Activated gamma-delta T cell (primary cell): Measurements from ENCODE around the gene RITA1.
A peak's percentile ranks its signal among the peaks of the same experiment; 100 is the strongest.
"Not testable (repeated sequence)": the region's sequence is repeated elsewhere in the genome, so short reads cannot be mapped to it uniquely, and the experiment has no call there.

Experiments used
- DNase-seq: peaks from one replicate; lab custom pipeline; 2025; lab: John Stamatoyannopoulos, UW
- total RNA-seq, 2 donors: gene quantifications; one replicate each; lab custom pipeline; 2026; lab: John Stamatoyannopoulos, UW

RITA1 gene
- total RNA-seq, result 14.0 to 14.6 reads per million in 2 donors

GRCh38 chr12:113185180-113186032, at the start of gene RITA1, which contains the start of gene DDX54:
Gene RITA1 (plus strand): TSS chr12:113185721. CDS start chr12:113186747, 1,026 bp downstream.
Gene DDX54 (minus strand): TSS chr12:113185478. CDS start chr12:113185451, 27 bp downstream.
- peak; percentile 66 for DNase-seq

GRCh38 chr12:113136128-113136989, 49.2 kb upstream of the RITA1 start:
- DNase-seq, result no peak

GRCh38 chr12:113136990-113137511, 48.5 kb upstream of the RITA1 start:
- DNase-seq, result no peak

GRCh38 chr12:113137861-113138783, 47.4 kb upstream of the RITA1 start:
- DNase-seq, result no peak

GRCh38 chr12:113138826-113139225, 46.7 kb upstream of the RITA1 start:
- no peak for DNase-seq

GRCh38 chr12:113140706-113141105, 44.8 kb upstream of the RITA1 start:
- no peak for DNase-seq

GRCh38 chr12:113141716-113142115, 43.8 kb upstream of the RITA1 start:
- not testable (repeated sequence) for DNase-seq

GRCh38 chr12:113142173-113142885, 43.2 kb upstream of the RITA1 start:
- no peak for DNase-seq

GRCh38 chr12:113142886-113143332, 42.6 kb upstream of the RITA1 start:
- no peak for DNase-seq

GRCh38 chr12:113143959-113144358, 41.6 kb upstream of the RITA1 start:
- no peak for DNase-seq

- DNase-seq, result no peak
Measured at GRCh38 chr12:113144806-113145205, 40.7 kb upstream of the RITA1 start.

- DNase-seq, result no peak
Measured at GRCh38 chr12:113145720-113146551, 39.6 kb upstream of the RITA1 start.

GRCh38 chr12:113146999-113147398, 38.5 kb upstream of the RITA1 start:
- DNase-seq, result no peak

- DNase-seq, result no peak
Measured at GRCh38 chr12:113149361-113150150, 36.0 kb upstream of the RITA1 start, which contains the start of gene CFAP73. Gene CFAP73 (plus strand): TSS chr12:113149724. CDS start chr12:113149858, 134 bp downstream.

- no peak for DNase-seq
Measured at GRCh38 chr12:113151655-113152054, 33.9 kb upstream of the RITA1 start.

- DNase-seq, result no peak
Measured at GRCh38 chr12:113152196-113152834, 33.2 kb upstream of the RITA1 start.

- peak; percentile 28 for DNase-seq
Measured at GRCh38 chr12:113152835-113153814, 32.4 kb upstream of the RITA1 start.
